Neural cell (in vitro differentiated cells): Measurements from ENCODE around the gene S1PR5. TPM values are rescaled to one million over a fixed set of nuclear protein-coding genes. Genes with fewer than 3 reads are reported as not detected.
"Not testable (repeated sequence)": the region's sequence is repeated elsewhere in the genome, so short reads cannot be mapped to it uniquely, and the experiment has no call there.

ENCODE experiments used
- H2AFZ ChIP-seq: fragments of 200-600, 300-800 bp; sonication (generic), shearing (Covaris generic); 2 replicates; pipeline ENCODE4 v1.6.0; 2014; ENCODE audit warnings: low read depth, mild to moderate bottlenecking, antibody characterized with exemption, low read length, moderate library complexity
- H3F3A ChIP-seq: fragments of 200-600 bp; shearing (Covaris generic); 2 replicates; pipeline ENCODE4 v1.6.1; 2016; ENCODE audit warnings: mild to moderate bottlenecking, moderate library complexity, mixed read lengths, antibody characterized with exemption, low read length; ENCODE audit not compliant: insufficient read depth, poor library complexity, severe bottlenecking
- H3K27ac ChIP-seq: fragments of 200-600, 300-800 bp; sonication (generic), shearing (Covaris generic); 2 replicates; pipeline ENCODE4 v1.5.1; 2014; ENCODE audit warnings: mild to moderate bottlenecking, low read length, moderate library complexity
- H3K27me3 ChIP-seq: fragments of 300-800, 200-600 bp; sonication (generic), shearing (Covaris generic); 2 replicates; pipeline ENCODE4 v1.6.0; 2014; ENCODE audit warnings: mild to moderate bottlenecking, low read depth, low read length, moderate library complexity; ENCODE audit not compliant: insufficient read depth
- H3K36me3 ChIP-seq: fragments of 300-800, 200-600 bp; sonication (generic), shearing (Covaris generic); 2 replicates; pipeline ENCODE4 v1.5.1; 2014; ENCODE audit warnings: mild to moderate bottlenecking, antibody characterized with exemption, low read length, moderate library complexity; ENCODE audit not compliant: insufficient read depth
- H3K4me2 ChIP-seq: fragments of 300-800, 200-600 bp; sonication (generic), shearing (Covaris generic); 2 replicates; pipeline ENCODE4 v1.6.0; 2014; ENCODE audit warnings: mild to moderate bottlenecking, low read length
- H3K4me3 ChIP-seq: fragments of 300-800, 200-600 bp; sonication (generic), shearing (Covaris generic); 2 replicates; pipeline ENCODE4 v1.5.1; 2014; ENCODE audit warnings: mild to moderate bottlenecking, low read length, moderate library complexity
- H3K79me2 ChIP-seq: fragments of 200-600 bp; shearing (Covaris generic); replicated peaks from 2 replicates; pipeline ENCODE4 v1.6.0; 2014; ENCODE audit warnings: mild to moderate bottlenecking, low read length, moderate library complexity; ENCODE audit not compliant: insufficient read depth
- H3K9ac ChIP-seq: fragments of 300-800, 200-600 bp; sonication (generic), shearing (Covaris generic); 2 replicates; pipeline ENCODE4 v1.6.1; 2016; ENCODE audit warnings: mild to moderate bottlenecking, low read length, mixed read lengths
- H3K9me2 ChIP-seq: fragments of 200-600 bp; shearing (Covaris generic); 2 replicates; pipeline ENCODE4 v1.6.1; 2016; ENCODE audit warnings: mild to moderate bottlenecking, low read length, mixed read lengths; ENCODE audit not compliant: insufficient read depth
- H3K9me3 ChIP-seq: fragments of 200-600, 300-800 bp; sonication (generic), shearing (Covaris generic); 2 replicates; pipeline ENCODE4 v1.6.1; 2016; ENCODE audit warnings: mild to moderate bottlenecking, mixed run types, low read length, moderate library complexity, mixed read lengths
- H4K20me1 ChIP-seq: fragments of 200-600 bp; shearing (Covaris generic); 2 replicates; pipeline ENCODE4 v1.6.1; 2016; ENCODE audit warnings: mild to moderate bottlenecking, mixed run types; ENCODE audit not compliant: insufficient read depth
- CTCF ChIP-seq: fragments of 450-650 bp; IDR thresholded peaks from 2 replicates; pipeline ENCODE4 v1.5.1; 2014; ENCODE audit warnings: antibody characterized with exemption, mild to moderate bottlenecking, moderate library complexity; ENCODE audit not compliant: poor library complexity, severe bottlenecking
- EP300 ChIP-seq: fragments of 450-650 bp; conservative IDR thresholded peaks from 2 replicates; pipeline ENCODE4 v1.6.1; 2014; ENCODE audit warnings: antibody characterized with exemption, mild to moderate bottlenecking, moderate library complexity; ENCODE audit not compliant: poor library complexity, severe bottlenecking
- EZH2 ChIP-seq: fragments of 200-600, 300-800 bp; shearing (Covaris generic), sonication (generic); IDR thresholded peaks from 2 replicates; pipeline ENCODE4 v1.6.1; 2014; ENCODE audit warnings: antibody characterized with exemption, low read length, borderline replicate concordance, mild to moderate bottlenecking; ENCODE audit not compliant: insufficient read depth, poor library complexity, severe bottlenecking
- MXI1 ChIP-seq: fragments of 450-650 bp; conservative IDR thresholded peaks from 2 replicates; pipeline ENCODE4 v1.6.1; 2014; ENCODE audit warnings: antibody characterized with exemption, mild to moderate bottlenecking; ENCODE audit not compliant: poor library complexity, severe bottlenecking
- POLR2AphosphoS5 ChIP-seq: IDR thresholded peaks from 2 replicates; pipeline ENCODE4 v1.6.1; 2012
- RAD21 ChIP-seq: fragments of 450-650 bp; conservative IDR thresholded peaks from 2 replicates; pipeline ENCODE4 v1.6.1; 2014; ENCODE audit warnings: antibody characterized with exemption, mild to moderate bottlenecking, moderate library complexity
- REST ChIP-seq: IDR thresholded peaks from 2 replicates; pipeline ENCODE4 v1.6.1; 2012; ENCODE audit warnings: borderline replicate concordance
- SMC3 ChIP-seq: fragments of 450-650 bp; conservative IDR thresholded peaks from 2 replicates; pipeline ENCODE4 v1.6.1; 2014; ENCODE audit warnings: antibody characterized with exemption, mild to moderate bottlenecking, moderate library complexity; ENCODE audit not compliant: poor library complexity
- TAF1 ChIP-seq: IDR thresholded peaks from 2 replicates; pipeline ENCODE4 v1.6.1; 2012; ENCODE audit warnings: low read depth
- polyA plus RNA-seq: library from polyadenylated mRNA; depleted of rRNA; stranded (reverse); fragments of >200 nt; gene quantifications from 2 replicates; pipeline ENCODE4 v1.2.3, GENCODE V29; 2014

The S1PR5 gene
- polyA plus RNA-seq, 1 donor from 2014 or later: not detected

- TF ChIP-seq EZH2: no peak
- TF ChIP-seq MXI1: no peak
- no peak for TF ChIP-seq EP300
- no peak for TF ChIP-seq CTCF
- no peaks in the 10 kb centered on the region for H3F3A ChIP-seq
- H4K20me1 ChIP-seq: no peaks in the 10 kb centered on the region
- no peak overlapping the region for H3K4me3 ChIP-seq
- H3K36me3 ChIP-seq: no peaks in the 10 kb centered on the region
- no peak overlapping the region for H3K9ac ChIP-seq
- H3K79me2 ChIP-seq: no peaks in the 10 kb centered on the region
- no peak overlapping the region for H3K27ac ChIP-seq
- no peaks in the 10 kb centered on the region for H3K9me3 ChIP-seq
- H3K4me2 ChIP-seq: no peak overlapping the region
- H2AFZ ChIP-seq: no peak overlapping the region
- no peaks in the 10 kb centered on the region for H3K9me2 ChIP-seq
- no peaks in the 10 kb centered on the region for H3K27me3 ChIP-seq
Observed at GRCh38 chr19:10532457-10532856, 15.2 kb upstream of the S1PR5 start.

- not testable (repeated sequence) for H3K4me2 ChIP-seq, H3K27me3 ChIP-seq, H3K9me3 ChIP-seq, H4K20me1 ChIP-seq, H3K9ac ChIP-seq, H3K79me2 ChIP-seq, H3K36me3 ChIP-seq, H3F3A ChIP-seq, H3K9me2 ChIP-seq, H2AFZ ChIP-seq, H3K27ac ChIP-seq, H3K4me3 ChIP-seq
Observed at GRCh38 chr19:10526887-10527286, 9.6 kb upstream of the S1PR5 start.

- Histone ChIP-seq H2AFZ (no peak overlapping the region), H3K9ac (no peak overlapping the region), H3K36me3 (no peaks in the 10 kb centered on the region), H3F3A (no peaks in the 10 kb centered on the region), H4K20me1 (no peaks in the 10 kb centered on the region), H3K27ac (no peak overlapping the region), H3K27me3 (no peaks in the 10 kb centered on the region), H3K79me2 (no peaks in the 10 kb centered on the region), H3K4me2 (no peak overlapping the region), H3K9me3 (no peaks in the 10 kb centered on the region), H3K9me2 (no peaks in the 10 kb centered on the region), H3K4me3 (no peak overlapping the region)
- TF ChIP-seq EZH2: no peak
- TF ChIP-seq RAD21: no peak
- no peak for TF ChIP-seq REST
- no peak for TF ChIP-seq EP300
- TF ChIP-seq CTCF: no peak
- no peak for TF ChIP-seq TAF1
- no peak for TF ChIP-seq POLR2AphosphoS5
- TF ChIP-seq MXI1: no peak
- no peak for TF ChIP-seq SMC3
Observed at GRCh38 chr19:10525636-10526035, 8.4 kb upstream of the S1PR5 start.
